Activated CD8-positive, alpha-beta memory T cell treated with anti-CD3 and anti-CD28 coated beads for 48 hours (primary cell): ENCODE measurements around the gene CLEC11A.
"Not testable (repeated sequence)": the region's sequence is repeated elsewhere in the genome, so short reads cannot be mapped to it uniquely, and the experiment has no call there.

ENCODE experiments used
- DNase-seq, 3 experiments: peaks; one replicate each; pipeline ENCODE4 v3.0.0-alpha.2; 2020; ENCODE audit warnings: low read depth in 2 of 3, low spot score in 2 of 3

Gene CLEC11A

GRCh38 chr19:50756244-50756643, 33.1 kb downstream of the CLEC11A start:
- DNase-seq, result not testable (repeated sequence)

- not testable (repeated sequence) for DNase-seq
These were observed 34.5 kb downstream of the CLEC11A start for GRCh38 chr19:50757624-50758023.

- DNase-seq, result not testable (repeated sequence)
These were observed 35.9 kb downstream of the CLEC11A start for GRCh38 chr19:50759076-50759475.

- DNase-seq, result no peak
These were observed 36.7 kb downstream of the CLEC11A start for GRCh38 chr19:50759886-50760285.

- DNase-seq, result not testable (repeated sequence)
These were observed 38.3 kb downstream of the CLEC11A start for GRCh38 chr19:50761501-50761900.

GRCh38 chr19:50763521-50763920, 40.4 kb downstream of the CLEC11A start:
- not testable (repeated sequence) for DNase-seq

- no peak for DNase-seq
These were observed 41.2 kb downstream of the CLEC11A start for GRCh38 chr19:50764409-50764808.

- DNase-seq, result not testable (repeated sequence)
These were observed 43.6 kb downstream of the CLEC11A start for GRCh38 chr19:50766746-50767145.

- DNase-seq, result not testable (repeated sequence)
These were observed 44.1 kb downstream of the CLEC11A start for GRCh38 chr19:50767263-50767662.

- DNase-seq, result no peak
These were observed 45.1 kb downstream of the CLEC11A start for GRCh38 chr19:50768277-50768676.

- DNase-seq, result not testable (repeated sequence)
These were observed 47.0 kb downstream of the CLEC11A start, which contains the start of gene GPR32 for GRCh38 chr19:50770164-50770563. Gene GPR32, plus strand, starts transcription at chr19:50770464. Its CDS starts 137 bp downstream, at chr19:50770601.

- no peak for DNase-seq
These were observed 47.7 kb downstream of the CLEC11A start for GRCh38 chr19:50770888-50771287.

GRCh38 chr19:50772476-50772875, 49.3 kb downstream of the CLEC11A start:
- no peak for DNase-seq

GRCh38 chr19:50772912-50773311, 49.7 kb downstream of the CLEC11A start:
- not testable (repeated sequence) for DNase-seq

- not testable (repeated sequence) for DNase-seq
These were observed 50.3 kb downstream of the CLEC11A start for GRCh38 chr19:50773454-50773853.
